Glutamatergic neuron (in vitro differentiated cells): Measurements from ENCODE around the gene S100A7A. TPM values are rescaled to one million over a fixed set of nuclear protein-coding genes. Genes with fewer than 3 reads are reported as not detected.

Source experiments
- DNase-seq: peaks from one replicate; pipeline ENCODE4 v3.0.0; 2022
- H3K27ac Mint-ChIP-seq: one replicate; pipeline ENCODE4 v1.8.0; 2020; ENCODE audit warnings: mild to moderate bottlenecking, mixed read lengths, inconsistent platforms; ENCODE audit not compliant: unreplicated experiment
- H3K27me3 Mint-ChIP-seq: one replicate; pipeline ENCODE4 v1.8.0; 2020; ENCODE audit warnings: mild to moderate bottlenecking, moderate library complexity, mixed read lengths, inconsistent platforms; ENCODE audit not compliant: unreplicated experiment
- H3K36me3 Mint-ChIP-seq: one replicate; pipeline ENCODE4 v1.8.0; 2020; ENCODE audit warnings: mild to moderate bottlenecking, mixed read lengths, inconsistent platforms; ENCODE audit not compliant: unreplicated experiment
- H3K4me1 Mint-ChIP-seq: one replicate; pipeline ENCODE4 v1.8.0; 2020; ENCODE audit warnings: mild to moderate bottlenecking, low read depth, mixed read lengths, inconsistent platforms; ENCODE audit not compliant: unreplicated experiment
- H3K4me3 Mint-ChIP-seq: one replicate; pipeline ENCODE4 v1.8.0; 2020; ENCODE audit warnings: mild to moderate bottlenecking, mixed read lengths, inconsistent platforms; ENCODE audit not compliant: unreplicated experiment
- H3K9me3 Mint-ChIP-seq: one replicate; pipeline ENCODE4 v1.8.0; 2020; ENCODE audit warnings: mild to moderate bottlenecking, moderate library complexity, mixed read lengths, inconsistent platforms; ENCODE audit not compliant: unreplicated experiment
- total RNA-seq: library from RNA; stranded (reverse); fragmentation: NEBNext Ultra II Directional; extraction: Animal tissue kit (Norgen Biotek cat#: 25700); gene quantifications from one replicate; pipeline ENCODE4 v1.2.1, GENCODE V29; 2021; ENCODE audit not compliant: unreplicated experiment
- TF ChIP-seq, protein P1 (sequence below): fragments of 200-600 bp; sonication (generic); IDR thresholded peaks from one replicate; pipeline ENCODE4 v1.5.0; 2021; ENCODE audit not compliant: partially characterized antibody, unreplicated experiment

S100A7A gene
- total RNA-seq, 1 donor from 2014 or later, result not detected

DNA sequence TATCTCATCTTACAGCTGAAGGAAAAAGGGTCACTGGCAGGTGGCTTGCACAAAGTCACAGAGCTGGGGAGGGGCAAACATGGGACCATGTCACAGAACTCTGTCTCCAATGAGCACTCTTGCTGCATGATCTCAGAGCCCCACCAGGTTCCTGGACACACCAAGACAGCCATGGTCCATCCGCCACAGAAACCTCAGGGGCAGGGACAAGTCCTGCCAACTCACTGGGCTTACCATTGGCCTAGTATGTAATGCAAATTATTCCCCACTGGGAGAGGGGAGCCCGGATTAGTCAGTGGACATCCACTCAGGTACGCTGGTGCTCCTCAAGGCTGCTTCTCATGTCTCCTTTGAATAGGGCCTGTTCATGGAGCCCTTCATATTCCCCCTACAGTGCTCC, 14.2 kb downstream of the S100A7A start:
- no peak overlapping the region for H3K27ac Mint-ChIP-seq
- peaks cover 8% of the 10 kb centered on the region for H3K9me3 Mint-ChIP-seq
- H3K36me3 Mint-ChIP-seq, result no peaks in the 10 kb centered on the region
- TF ChIP-seq, protein P1, sequence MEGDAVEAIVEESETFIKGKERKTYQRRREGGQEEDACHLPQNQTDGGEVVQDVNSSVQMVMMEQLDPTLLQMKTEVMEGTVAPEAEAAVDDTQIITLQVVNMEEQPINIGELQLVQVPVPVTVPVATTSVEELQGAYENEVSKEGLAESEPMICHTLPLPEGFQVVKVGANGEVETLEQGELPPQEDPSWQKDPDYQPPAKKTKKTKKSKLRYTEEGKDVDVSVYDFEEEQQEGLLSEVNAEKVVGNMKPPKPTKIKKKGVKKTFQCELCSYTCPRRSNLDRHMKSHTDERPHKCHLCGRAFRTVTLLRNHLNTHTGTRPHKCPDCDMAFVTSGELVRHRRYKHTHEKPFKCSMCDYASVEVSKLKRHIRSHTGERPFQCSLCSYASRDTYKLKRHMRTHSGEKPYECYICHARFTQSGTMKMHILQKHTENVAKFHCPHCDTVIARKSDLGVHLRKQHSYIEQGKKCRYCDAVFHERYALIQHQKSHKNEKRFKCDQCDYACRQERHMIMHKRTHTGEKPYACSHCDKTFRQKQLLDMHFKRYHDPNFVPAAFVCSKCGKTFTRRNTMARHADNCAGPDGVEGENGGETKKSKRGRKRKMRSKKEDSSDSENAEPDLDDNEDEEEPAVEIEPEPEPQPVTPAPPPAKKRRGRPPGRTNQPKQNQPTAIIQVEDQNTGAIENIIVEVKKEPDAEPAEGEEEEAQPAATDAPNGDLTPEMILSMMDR, result no peak
- peaks cover 1% of the 10 kb centered on the region for H3K4me1 Mint-ChIP-seq
- no peak overlapping the region for H3K4me3 Mint-ChIP-seq
- H3K27me3 Mint-ChIP-seq, result peaks cover 7% of the 10 kb centered on the region
- DNase-seq, result no peak

DNA sequence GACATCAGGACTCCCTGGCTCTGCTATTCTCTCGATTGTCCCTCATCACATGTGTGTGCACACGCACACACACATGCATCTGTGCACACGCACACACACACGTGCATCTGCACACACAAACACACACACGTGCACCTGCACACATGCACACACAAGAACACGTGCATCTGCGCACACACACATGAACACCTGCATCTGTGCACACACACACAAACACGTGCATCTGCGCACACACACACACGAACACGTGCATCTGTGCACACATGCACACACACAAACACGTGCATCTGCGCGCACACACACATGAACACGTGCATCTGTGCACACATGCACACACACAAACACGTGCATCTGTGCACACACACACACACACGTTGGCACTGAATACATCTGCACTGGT, 14.7 kb downstream of the S100A7A start:
- H3K36me3 Mint-ChIP-seq, result no peaks in the 10 kb centered on the region
- peaks cover 1% of the 10 kb centered on the region for H3K4me1 Mint-ChIP-seq
- DNase-seq, result no peak
- H3K27ac Mint-ChIP-seq, result no peak overlapping the region
- H3K27me3 Mint-ChIP-seq, result peaks cover 7% of the 10 kb centered on the region
- peaks cover 8% of the 10 kb centered on the region for H3K9me3 Mint-ChIP-seq
- H3K4me3 Mint-ChIP-seq, result no peak overlapping the region
- TF ChIP-seq, protein P1, result no peak

DNA sequence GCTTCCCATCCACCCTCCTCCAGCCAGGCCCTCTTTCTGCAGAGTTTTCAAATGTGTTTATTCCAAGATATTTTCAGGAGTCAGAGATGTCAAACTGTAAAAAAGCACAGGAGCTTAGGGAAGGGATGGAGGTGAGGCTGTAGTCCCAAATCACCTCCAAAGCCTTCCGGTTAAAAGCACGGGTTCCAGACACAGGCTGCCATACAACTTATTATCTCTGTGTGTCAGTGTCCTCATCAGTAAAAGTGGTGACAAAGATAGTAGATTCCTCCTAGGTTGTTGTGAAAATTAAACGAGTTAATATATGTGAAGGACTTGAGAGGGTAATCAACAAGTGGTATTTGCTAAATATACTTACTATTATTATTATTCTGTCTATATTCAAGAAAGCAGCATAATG, 15.1 kb downstream of the S100A7A start:
- no peaks in the 10 kb centered on the region for H3K36me3 Mint-ChIP-seq
- H3K27ac Mint-ChIP-seq, result no peak overlapping the region
- peaks cover 9% of the 10 kb centered on the region for H3K9me3 Mint-ChIP-seq
- DNase-seq, result no peak
- TF ChIP-seq, protein P1, result no peak
- H3K4me1 Mint-ChIP-seq, result peaks cover 1% of the 10 kb centered on the region
- H3K27me3 Mint-ChIP-seq, result peaks cover 7% of the 10 kb centered on the region
- H3K4me3 Mint-ChIP-seq, result no peak overlapping the region

DNA sequence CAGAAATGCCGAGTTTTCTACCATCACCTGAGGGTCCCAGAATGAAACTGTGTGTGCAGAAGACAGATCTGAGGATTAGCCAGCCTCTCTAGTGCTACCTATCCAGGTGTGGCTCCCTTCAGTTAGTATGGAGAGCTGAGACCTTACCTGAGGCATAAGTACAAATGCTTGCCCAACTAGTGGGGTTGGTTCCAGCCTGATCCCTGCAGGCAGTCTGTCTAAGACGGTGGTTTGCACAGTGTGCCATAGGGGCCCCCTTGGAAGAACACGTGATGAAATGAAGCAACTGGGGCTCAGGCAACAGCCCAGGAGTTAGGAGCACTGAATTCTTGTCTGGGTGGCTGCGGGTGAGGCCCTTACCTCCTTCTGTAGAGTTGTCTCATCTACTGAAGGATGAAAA, 15.6 kb downstream of the S100A7A start:
- peaks cover 1% of the 10 kb centered on the region for H3K4me1 Mint-ChIP-seq
- peaks cover 9% of the 10 kb centered on the region for H3K9me3 Mint-ChIP-seq
- H3K4me3 Mint-ChIP-seq, result no peak overlapping the region
- H3K36me3 Mint-ChIP-seq, result no peaks in the 10 kb centered on the region
- H3K27ac Mint-ChIP-seq, result no peak overlapping the region
- no peak for DNase-seq
- peaks cover 7% of the 10 kb centered on the region for H3K27me3 Mint-ChIP-seq
- TF ChIP-seq, protein P1, result no peak

DNA sequence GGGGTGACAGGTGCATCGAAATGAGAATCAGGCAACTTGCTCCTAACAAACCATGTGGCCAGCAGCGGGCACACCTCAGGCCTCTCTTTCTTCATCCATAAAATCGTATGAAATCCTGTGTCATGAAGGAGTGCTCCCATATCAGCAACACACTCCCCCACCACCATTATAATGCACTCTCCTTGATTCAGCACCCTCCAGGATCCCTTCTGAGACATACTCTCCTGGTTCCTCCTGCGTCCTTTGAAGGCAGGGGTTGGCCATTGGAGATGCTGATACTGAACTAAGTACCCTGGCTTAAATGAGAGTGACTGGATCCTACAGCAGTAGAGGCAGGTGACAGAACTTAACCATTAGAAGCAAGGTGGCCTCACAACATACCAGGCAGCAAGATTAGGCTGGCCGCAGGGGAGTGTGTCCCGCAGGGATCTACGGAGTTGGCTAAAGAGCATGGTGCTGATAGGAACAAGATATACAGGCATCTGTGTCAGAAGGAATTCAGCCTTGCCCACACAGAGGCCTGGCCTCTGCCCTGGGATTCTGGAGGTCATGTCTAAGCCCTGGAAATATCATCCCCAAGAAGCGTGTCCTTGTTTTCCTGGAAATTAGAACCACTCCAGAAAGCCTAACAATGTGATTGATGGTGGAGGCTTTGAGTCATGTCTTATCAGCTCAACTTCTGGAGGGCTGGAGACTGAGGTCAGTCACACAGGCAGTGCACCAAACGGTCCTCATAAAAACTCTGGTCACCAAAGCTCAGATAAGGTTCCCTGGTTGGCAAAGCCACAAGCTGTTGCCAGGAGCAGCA, 16.8 kb downstream of the S100A7A start:
- peaks cover 1% of the 10 kb centered on the region for H3K36me3 Mint-ChIP-seq
- H3K27me3 Mint-ChIP-seq, result peaks cover 7% of the 10 kb centered on the region
- H3K27ac Mint-ChIP-seq, result no peak overlapping the region
- no peak overlapping the region for H3K4me3 Mint-ChIP-seq
- TF ChIP-seq, protein P1, result no peak
- peaks cover 9% of the 10 kb centered on the region for H3K9me3 Mint-ChIP-seq
- peaks cover 1% of the 10 kb centered on the region for H3K4me1 Mint-ChIP-seq
- DNase-seq, result no peak
